NT2/D1 (cell line): ENCODE data around the gene ACSL6.

Experiments
- DNase-seq: peaks from one replicate; pipeline ENCODE4 v3.0.0-alpha.2; 2011; ENCODE audit warnings: low read depth, low spot score
- H3K27me3 ChIP-seq: 2 replicates; pipeline ENCODE4 v1.6.0; 2011; ENCODE audit warnings: mild to moderate bottlenecking; ENCODE audit not compliant: insufficient read length, insufficient read depth
- H3K36me3 ChIP-seq: 2 replicates; pipeline ENCODE4 v1.6.1; 2011; ENCODE audit warnings: mild to moderate bottlenecking, low read length, mixed read lengths; ENCODE audit not compliant: insufficient read depth, insufficient read length
- H3K4me1 ChIP-seq: 2 replicates; pipeline ENCODE4 v1.5.1; 2011; ENCODE audit not compliant: insufficient read depth, insufficient read length
- H3K4me3 ChIP-seq: 2 replicates; pipeline ENCODE4 v1.5.1; 2011; ENCODE audit warnings: low read depth; ENCODE audit not compliant: insufficient read length
- H3K9ac ChIP-seq: 2 replicates; pipeline ENCODE4 v1.6.0; 2011; ENCODE audit warnings: low read depth; ENCODE audit not compliant: insufficient read length
- H3K9me3 ChIP-seq: 2 replicates; pipeline ENCODE4 v1.5.1; 2011; ENCODE audit warnings: mild to moderate bottlenecking, low read length; ENCODE audit not compliant: insufficient read depth
- SUZ12 ChIP-seq: IDR thresholded peaks from 2 replicates; pipeline ENCODE4 v1.6.1; 2011; ENCODE audit not compliant: insufficient read length, insufficient read depth; ENCODE audit errors: extremely low read depth
- YY1 ChIP-seq: IDR thresholded peaks from 2 replicates; pipeline ENCODE4 v1.6.1; 2011; ENCODE audit not compliant: insufficient read length, insufficient read depth
- ZNF274 ChIP-seq: IDR thresholded peaks from 2 replicates; pipeline ENCODE4 v1.6.1; 2011; ENCODE audit warnings: mild to moderate bottlenecking, low read depth, low read length

ACSL6 gene

GRCh38 chr5:131966551-131966950 lies 44.9 kb downstream of the ACSL6 start:
- TF ChIP-seq YY1: no peak
- TF ChIP-seq SUZ12: no peak
- TF ChIP-seq ZNF274: no peak
- Histone ChIP-seq H3K4me3 (no peak overlapping the region), H3K9me3 (no peaks in the 10 kb centered on the region), H3K9ac (no peak overlapping the region), H3K4me1 (no peaks in the 10 kb centered on the region), H3K27me3 (no peaks in the 10 kb centered on the region), H3K36me3 (no peaks in the 10 kb centered on the region)
- no peak for DNase-seq

GRCh38 chr5:131965826-131966415 lies 45.5 kb downstream of the ACSL6 start:
- H3K4me3 ChIP-seq: no peak overlapping the region
- H3K9ac ChIP-seq: no peak overlapping the region
- H3K4me1 ChIP-seq: no peaks in the 10 kb centered on the region
- H3K27me3 ChIP-seq: no peaks in the 10 kb centered on the region
- TF ChIP-seq ZNF274 (no peak), YY1 (no peak), SUZ12 (no peak)
- DNase-seq: no peak
- H3K9me3 ChIP-seq: no peaks in the 10 kb centered on the region
- no peaks in the 10 kb centered on the region for H3K36me3 ChIP-seq

- no peak for DNase-seq
- H3K9ac ChIP-seq: no peak overlapping the region
- no peaks in the 10 kb centered on the region for H3K36me3 ChIP-seq
- TF ChIP-seq ZNF274: no peak
- no peak for TF ChIP-seq SUZ12
- no peak for TF ChIP-seq YY1
- H3K4me1 ChIP-seq: no peaks in the 10 kb centered on the region
- no peak overlapping the region for H3K4me3 ChIP-seq
- H3K27me3 ChIP-seq: no peaks in the 10 kb centered on the region
- H3K9me3 ChIP-seq: no peaks in the 10 kb centered on the region
These were observed 51.6 kb downstream of the ACSL6 start for GRCh38 chr5:131959906-131960305.

- TF ChIP-seq YY1: no peak
- TF ChIP-seq ZNF274: no peak
- TF ChIP-seq SUZ12: no peak
- Histone ChIP-seq H3K4me1 (no peaks in the 10 kb centered on the region), H3K36me3 (no peaks in the 10 kb centered on the region), H3K9ac (no peak overlapping the region), H3K9me3 (no peaks in the 10 kb centered on the region), H3K27me3 (no peaks in the 10 kb centered on the region), H3K4me3 (no peak overlapping the region)
- DNase-seq: no peak
These were observed 52.3 kb downstream of the ACSL6 start for GRCh38 chr5:131959136-131959535.

- no peak overlapping the region for H3K4me3 ChIP-seq
- DNase-seq: no peak
- H3K4me1 ChIP-seq: no peaks in the 10 kb centered on the region
- no peaks in the 10 kb centered on the region for H3K36me3 ChIP-seq
- H3K9ac ChIP-seq: no peak overlapping the region
- TF ChIP-seq SUZ12: no peak
- H3K27me3 ChIP-seq: no peaks in the 10 kb centered on the region
- no peaks in the 10 kb centered on the region for H3K9me3 ChIP-seq
These were observed 53.6 kb downstream of the ACSL6 start for GRCh38 chr5:131957721-131958441.

GRCh38 chr5:131953969-131954368 lies 57.5 kb downstream of the ACSL6 start:
- Histone ChIP-seq H3K4me1 (no peaks in the 10 kb centered on the region), H3K27me3 (no peaks in the 10 kb centered on the region), H3K9me3 (no peaks in the 10 kb centered on the region), H3K36me3 (no peaks in the 10 kb centered on the region), H3K4me3 (no peak overlapping the region), H3K9ac (no peak overlapping the region)
- TF ChIP-seq SUZ12: no peak
- no peak for TF ChIP-seq ZNF274
- TF ChIP-seq YY1: no peak
- no peak for DNase-seq

GRCh38 chr5:131952301-131952857 lies 59.1 kb downstream of the ACSL6 start:
- Histone ChIP-seq H3K9ac (no peak overlapping the region), H3K36me3 (no peaks in the 10 kb centered on the region), H3K4me1 (no peaks in the 10 kb centered on the region), H3K9me3 (no peaks in the 10 kb centered on the region), H3K27me3 (no peaks in the 10 kb centered on the region), H3K4me3 (no peak overlapping the region)
- TF ChIP-seq SUZ12 (no peak), ZNF274 (no peak), YY1 (no peak)
- no peak for DNase-seq
